GM18498 (cell line): ENCODE data around the gene MAGEC1.
"Not testable (repeated sequence)": the region's sequence is repeated elsewhere in the genome, so short reads cannot be mapped to it uniquely, and the experiment has no call there.

Source experiments
- ATAC-seq: cut with Tn5 transposase; IDR thresholded peaks from one replicate; pipeline ENCODE4 v1.9.1; 2021; ENCODE audit warnings: mild to moderate bottlenecking, moderate library complexity; ENCODE audit not compliant: unreplicated experiment

Gene MAGEC1

GRCh38 chrX:141903400-141904155 lies at the start of gene MAGEC1:
Gene MAGEC1, plus strand, starts transcription at chrX:141903894. Its CDS starts 1,179 bp downstream, at chrX:141905073.
- no peak for ATAC-seq

- ATAC-seq, result no peak
Observed at GRCh38 chrX:141857479-141857878, 46.2 kb upstream of the MAGEC1 start.

GRCh38 chrX:141879616-141880015 lies 24.1 kb upstream of the MAGEC1 start:
- ATAC-seq, result no peak

DNA sequence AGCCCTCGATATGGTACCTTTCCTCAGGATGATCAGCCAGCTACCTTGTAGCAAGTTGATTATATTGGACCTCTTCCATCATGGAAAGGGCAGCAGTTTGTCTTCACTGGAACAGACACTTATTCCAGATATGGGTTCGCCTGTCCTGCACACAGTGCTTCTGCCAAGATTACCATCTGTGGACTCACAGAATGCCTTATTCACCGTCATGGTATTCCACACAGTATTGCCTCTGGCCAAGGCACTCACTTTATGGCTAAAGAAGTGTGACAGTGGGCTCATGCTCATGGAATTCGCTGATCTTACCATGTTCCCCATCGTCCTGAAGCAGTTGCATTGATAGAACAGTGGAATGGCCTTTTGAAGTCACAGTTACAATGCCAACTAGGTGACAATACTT lies 14.9 kb upstream of the MAGEC1 start:
- ATAC-seq, result not testable (repeated sequence)

DNA sequence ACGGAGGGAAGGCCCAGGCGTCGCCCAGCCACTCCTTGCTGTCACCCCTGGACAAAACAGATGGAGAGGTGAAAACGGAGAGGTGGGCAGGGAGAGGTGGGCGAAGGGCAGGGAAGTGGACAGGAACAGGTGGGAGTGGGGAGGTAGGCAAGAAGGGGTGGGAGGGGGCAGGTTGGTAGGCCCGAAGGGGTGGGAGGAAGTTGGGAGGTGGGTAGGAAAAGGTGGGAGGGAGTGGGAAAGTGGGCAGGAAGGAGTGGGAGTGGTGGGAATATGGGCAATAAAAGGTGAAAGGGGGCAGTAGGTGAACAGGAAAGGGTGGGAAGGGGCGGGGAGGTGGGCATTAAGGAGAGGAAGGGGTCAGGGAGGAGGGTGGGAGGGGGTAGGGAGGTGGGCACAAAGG lies 9.0 kb upstream of the MAGEC1 start:
- no peak for ATAC-seq

DNA sequence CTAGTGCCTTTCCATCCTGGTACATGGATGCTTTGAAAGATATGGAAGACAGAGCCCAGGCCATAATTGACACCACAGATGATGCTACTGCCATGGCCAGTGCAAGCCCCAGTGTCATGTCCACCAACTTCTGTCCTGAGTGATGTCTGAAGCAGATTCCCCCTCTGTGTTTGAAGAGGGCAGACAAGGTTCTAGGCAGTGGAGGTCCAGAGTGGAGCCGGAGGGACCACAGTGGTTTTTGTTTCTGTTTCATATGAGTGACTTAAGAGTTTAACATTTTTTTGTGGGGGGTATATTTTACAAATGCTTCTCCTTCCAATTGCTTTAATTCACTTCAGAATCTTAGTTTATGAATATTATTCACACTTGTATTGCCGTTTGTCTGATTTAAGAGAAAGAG lies 6.0 kb upstream of the MAGEC1 start:
- no peak for ATAC-seq

- ATAC-seq, result no peak
Observed at GRCh38 chrX:141902366-141902765, 1.3 kb upstream of the MAGEC1 start.

GRCh38 chrX:141904262-141904661 lies 568 bp downstream of the MAGEC1 start:
- no peak for ATAC-seq

DNA sequence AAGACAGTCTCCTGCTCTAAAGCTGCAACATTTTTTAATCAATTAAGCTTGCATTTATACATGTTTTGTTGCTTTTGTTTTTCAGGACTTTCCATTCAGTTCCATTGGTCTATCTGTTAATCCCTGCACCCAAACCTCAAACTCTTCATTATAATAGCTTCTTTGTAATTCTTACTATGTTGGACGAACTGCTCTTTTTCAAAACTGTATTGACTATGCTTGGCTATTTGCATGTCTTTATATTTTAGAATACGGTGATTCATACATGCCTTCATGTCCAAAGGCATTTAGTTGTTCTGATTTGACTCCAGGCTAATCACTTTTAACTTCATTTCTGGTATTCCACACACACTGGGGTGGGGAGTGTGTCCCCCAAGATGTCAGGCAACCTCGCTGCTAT lies 14.1 kb downstream of the MAGEC1 start:
- ATAC-seq, result no peak

DNA sequence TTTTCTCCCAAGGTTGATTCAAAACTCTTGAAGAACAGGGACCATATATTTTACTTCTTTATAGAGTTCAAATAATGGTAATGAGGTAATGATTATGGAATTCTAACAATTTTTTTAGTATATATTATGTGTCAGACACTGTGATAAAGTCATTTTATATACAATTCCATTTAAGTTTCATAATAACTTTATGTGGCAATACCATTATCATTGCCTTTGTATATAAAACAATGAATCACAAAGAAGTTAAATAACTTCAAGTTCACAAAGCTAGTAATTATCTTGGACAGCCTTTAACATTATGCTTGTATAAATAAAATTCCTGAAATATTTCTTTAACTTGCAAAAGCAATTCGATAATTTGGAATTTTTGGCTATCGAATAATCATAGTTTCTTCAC lies 20.6 kb downstream of the MAGEC1 start:
- ATAC-seq, result no peak

DNA sequence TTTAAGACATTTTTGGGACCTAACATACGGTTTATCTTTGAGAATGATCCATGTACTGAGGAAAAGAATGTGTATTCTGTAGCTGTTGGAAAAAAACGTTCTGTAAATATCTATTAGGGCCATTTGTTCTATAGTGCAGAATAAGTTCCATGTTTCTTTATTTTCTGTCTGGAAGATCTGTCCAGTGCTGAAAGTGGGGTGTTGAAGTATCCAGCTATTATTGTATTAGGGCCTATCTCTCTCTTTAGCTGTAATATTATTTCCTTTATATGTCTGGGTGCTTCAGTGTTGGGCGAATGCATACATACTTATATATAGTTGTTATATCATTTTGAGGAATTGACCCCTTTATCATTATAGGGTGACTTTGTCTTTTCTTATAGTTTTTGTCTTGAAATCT lies 24.7 kb downstream of the MAGEC1 start:
- no peak for ATAC-seq

DNA sequence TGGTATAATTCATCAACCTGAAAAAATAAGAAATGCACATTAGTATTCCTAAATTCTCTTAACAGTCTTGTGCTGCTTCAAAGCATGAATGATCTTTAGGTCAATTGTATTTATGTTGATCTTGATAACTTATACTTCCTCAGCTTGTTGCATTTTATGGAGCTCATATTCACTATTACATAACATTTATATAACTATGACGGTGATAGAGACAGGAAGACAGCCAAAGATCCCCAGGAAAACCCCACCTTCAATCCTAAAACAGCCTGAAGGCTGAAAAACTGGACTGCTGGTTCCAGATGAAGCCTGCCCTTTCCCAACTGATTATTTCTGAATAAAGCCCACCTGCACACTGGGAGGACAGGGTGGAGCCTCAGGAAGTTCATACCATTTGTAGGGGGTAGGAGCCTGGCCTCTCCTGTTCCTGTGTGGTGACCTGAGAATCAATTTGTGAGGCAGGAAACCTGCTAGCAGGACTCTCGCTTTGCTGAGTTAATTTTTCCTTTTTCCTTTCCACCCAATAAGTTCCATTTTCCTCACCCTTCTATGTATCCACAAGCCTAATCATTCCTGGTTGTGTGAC lies 30.5 kb downstream of the MAGEC1 start:
- no peak for ATAC-seq

DNA sequence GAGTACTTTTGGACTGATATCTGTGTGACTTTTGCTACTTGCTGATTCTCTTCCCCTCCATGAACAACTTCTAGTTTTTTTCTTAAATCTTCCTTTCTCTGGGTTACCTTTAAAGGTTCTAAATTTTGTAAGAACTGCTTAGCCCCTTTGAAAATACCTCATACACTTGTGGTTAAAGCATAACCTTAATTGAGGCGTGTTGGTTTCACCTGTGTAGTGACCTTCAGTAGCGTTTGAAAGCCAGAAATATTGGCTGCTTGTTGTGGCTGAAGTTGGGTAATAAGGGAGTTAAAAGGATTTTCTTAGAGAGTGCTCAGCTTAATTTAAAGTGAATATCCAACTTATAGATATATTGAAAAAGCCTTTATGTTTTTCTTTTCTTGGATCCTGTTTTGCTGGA lies 32.0 kb downstream of the MAGEC1 start:
- ATAC-seq, result no peak

- no peak for ATAC-seq
Observed at GRCh38 chrX:141936080-141936479, 32.4 kb downstream of the MAGEC1 start.

GRCh38 chrX:141941234-141941633 lies 37.5 kb downstream of the MAGEC1 start:
- no peak for ATAC-seq

DNA sequence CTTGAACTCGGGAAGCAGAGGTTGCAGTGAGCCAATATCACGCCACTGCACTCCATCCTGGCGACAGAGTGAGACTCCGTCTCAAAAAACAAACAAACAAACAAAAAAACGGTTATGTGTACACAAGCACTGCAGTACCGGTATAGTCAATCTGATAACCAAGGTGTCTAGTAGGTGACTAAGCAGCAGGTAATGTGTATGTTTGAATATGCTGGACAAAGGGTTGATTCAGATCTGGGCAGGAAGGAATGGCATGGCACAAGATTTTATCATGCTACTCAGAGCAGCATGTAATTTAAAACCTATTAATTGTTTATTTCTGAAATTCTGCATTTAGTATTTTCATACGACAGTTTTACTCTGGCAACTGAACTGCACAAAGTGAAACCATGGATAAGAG lies 41.7 kb downstream of the MAGEC1 start:
- no peak for ATAC-seq

- ATAC-seq, result no peak
Observed at GRCh38 chrX:141947350-141947749, 43.7 kb downstream of the MAGEC1 start.

DNA sequence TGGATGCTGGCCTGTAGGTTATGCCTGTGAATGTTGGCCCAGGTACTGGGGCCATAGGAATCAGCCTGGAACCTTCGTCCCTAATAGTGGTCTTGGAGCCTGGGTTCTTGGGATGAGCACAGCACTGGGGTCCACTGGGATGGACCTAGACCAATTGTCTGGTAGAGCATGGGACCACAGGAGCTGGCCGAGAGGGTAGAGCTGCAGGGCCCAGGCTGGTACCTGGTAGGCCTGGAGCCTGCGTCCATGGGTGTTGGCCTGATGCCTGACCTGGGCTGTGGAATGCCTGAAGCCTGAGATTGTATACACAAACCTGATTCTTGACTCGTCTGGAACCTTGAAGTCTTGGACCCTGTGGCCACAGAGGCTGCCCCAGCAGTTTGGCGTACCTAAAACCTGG lies 48.9 kb downstream of the MAGEC1 start:
- ATAC-seq, result no peak

- ATAC-seq, result no peak
Observed at GRCh38 chrX:141958675-141959074, 55.0 kb downstream of the MAGEC1 start.
